SH-SY5Y (cell line): ENCODE measurements around the gene PRR19.

ENCODE experiments used
- GATA2 ChIP-seq: IDR thresholded peaks from 2 replicates; pipeline ENCODE4 v1.6.1; 2011; ENCODE audit warnings: mild to moderate bottlenecking, low read depth, low read length
- GATA3 ChIP-seq: IDR thresholded peaks from 2 replicates; pipeline ENCODE4 v1.6.1; 2011; ENCODE audit warnings: low read depth, mild to moderate bottlenecking, low read length, moderate library complexity

GRCh38 chr19:42290136-42290522, 11.8 kb upstream of the PRR19 start:
- no peak for TF ChIP-seq GATA3
- TF ChIP-seq GATA2 = no peak
